ENCODE measurements around the gene METTL5. TPM values are rescaled to one million over a fixed set of nuclear protein-coding genes. Genes with fewer than 3 reads are reported as not detected.

The METTL5 gene
- total RNA-seq, 2 donors from 2014 or later = 76.1 to 102 TPM

DNA sequence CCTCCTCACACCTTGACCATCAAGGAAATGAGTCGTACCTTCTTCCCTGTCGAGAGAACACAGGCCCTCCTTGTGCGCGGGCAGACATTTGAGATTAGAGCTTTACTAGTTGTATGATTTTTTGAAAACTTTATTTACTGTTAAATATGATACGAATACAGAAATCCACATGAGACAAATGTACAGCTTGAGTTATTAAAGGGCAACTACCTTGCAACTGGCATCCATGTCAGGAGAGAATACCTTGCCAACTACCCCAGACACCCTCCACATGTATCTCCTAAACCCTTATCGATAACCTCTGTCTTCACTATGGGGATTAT is 62.8 kb downstream of the METTL5 start:
- H3K9me3 ChIP-seq (ENCODE audit: control insufficient read depth, low read length) = peaks cover 7% of the 10 kb centered on the region
- H3K27me3 ChIP-seq (ENCODE audit: control insufficient read depth, insufficient read depth, low read length, poor library complexity, severe bottlenecking) = no peaks in the 10 kb centered on the region
- no peak for DNase-seq
- H3K4me3 Mint-ChIP-seq = no peak overlapping the region
- H3K4me1 ChIP-seq (ENCODE audit: control insufficient read depth, insufficient read depth, low read length) = no peaks in the 10 kb centered on the region
- 96 to 100% methylated on average over 1 to 6 of the region's 6 CpGs for WGBS, 2 experiments (ENCODE audit: insufficient coverage in 1 of 2, insufficient read length in 1 of 2)
- TF ChIP-seq, protein P1, sequence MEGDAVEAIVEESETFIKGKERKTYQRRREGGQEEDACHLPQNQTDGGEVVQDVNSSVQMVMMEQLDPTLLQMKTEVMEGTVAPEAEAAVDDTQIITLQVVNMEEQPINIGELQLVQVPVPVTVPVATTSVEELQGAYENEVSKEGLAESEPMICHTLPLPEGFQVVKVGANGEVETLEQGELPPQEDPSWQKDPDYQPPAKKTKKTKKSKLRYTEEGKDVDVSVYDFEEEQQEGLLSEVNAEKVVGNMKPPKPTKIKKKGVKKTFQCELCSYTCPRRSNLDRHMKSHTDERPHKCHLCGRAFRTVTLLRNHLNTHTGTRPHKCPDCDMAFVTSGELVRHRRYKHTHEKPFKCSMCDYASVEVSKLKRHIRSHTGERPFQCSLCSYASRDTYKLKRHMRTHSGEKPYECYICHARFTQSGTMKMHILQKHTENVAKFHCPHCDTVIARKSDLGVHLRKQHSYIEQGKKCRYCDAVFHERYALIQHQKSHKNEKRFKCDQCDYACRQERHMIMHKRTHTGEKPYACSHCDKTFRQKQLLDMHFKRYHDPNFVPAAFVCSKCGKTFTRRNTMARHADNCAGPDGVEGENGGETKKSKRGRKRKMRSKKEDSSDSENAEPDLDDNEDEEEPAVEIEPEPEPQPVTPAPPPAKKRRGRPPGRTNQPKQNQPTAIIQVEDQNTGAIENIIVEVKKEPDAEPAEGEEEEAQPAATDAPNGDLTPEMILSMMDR (conservative IDR thresholded peaks at IDR 0.05) = no peak
- no peak overlapping the region for H3K27ac ChIP-seq (ENCODE audit: low read depth, low read length)
- H3K36me3 ChIP-seq (ENCODE audit: control insufficient read depth, insufficient read depth, low read length) = no peaks in the 10 kb centered on the region
- H3K4me1 Mint-ChIP-seq = no peaks in the 10 kb centered on the region
- H3K27me3 Mint-ChIP-seq (ENCODE audit: insufficient read depth) = no peaks in the 10 kb centered on the region
- peaks cover 12% of the 10 kb centered on the region for H3K9me3 Mint-ChIP-seq
- H3K36me3 Mint-ChIP-seq (ENCODE audit: low read depth) = peaks cover 18% of the 10 kb centered on the region
- no peak overlapping the region for H3K27ac Mint-ChIP-seq
- H3K9ac ChIP-seq (ENCODE audit: extremely low read depth, low read length, poor library complexity, severe bottlenecking) = no peak overlapping the region
- H3K4me3 ChIP-seq (ENCODE audit: low read length) = no peak overlapping the region

Other genes with a start within 250 kb of the METTL5 start
- gene PPIG, start 240.6 kb downstream of the METTL5 start, total RNA-seq = 10 to 100 TPM; 59.5 to 72.7 TPM
- gene CFAP210, start 130.5 kb downstream of the METTL5 start, total RNA-seq = 1 to 10 TPM in 1 of 2 donors, under 1 TPM in 1; 0.70 to 1.9 TPM
- gene PHOSPHO2, start 130.4 kb downstream of the METTL5 start, total RNA-seq = 1 to 10 TPM; 6.3 to 7.3 TPM
- 10 to 100 TPM; 43.4 to 61.9 TPM for gene KLHL23, start 91.1 kb downstream of the METTL5 start, total RNA-seq
- 100 to 1,000 TPM; 182 to 208 TPM for gene SSB, start 26.0 kb downstream of the METTL5 start, total RNA-seq
- 10 to 100 TPM; 20.4 to 24.8 TPM for gene UBR3, start 2.5 kb upstream of the METTL5 start, total RNA-seq

Data from endodermal cell (in vitro differentiated cells).